Right lobe of liver (tissue), 6 donors: ENCODE results near the gene NUBP2. TPM values are rescaled to one million over a fixed set of nuclear protein-coding genes. Genes with fewer than 3 reads are reported as not detected.

Experiments
- ATAC-seq, 4 donors: fragments of 200-7000 bp; cut with Tn5 transposase; one replicate each; pipeline ENCODE4 v1.9.1; 2020; ENCODE audit warnings: mild to moderate bottlenecking in 4 of 4, moderate library complexity in 4 of 4
- DNase-seq, 3 donors: peaks; one replicate each; pipeline ENCODE4 v3.0.0-alpha.2; 2020
- H3K27ac ChIP-seq, 3 donors: fragments of 200-600 bp; one replicate each; pipeline ENCODE4 v1.8.0; 2022
- H3K27me3 ChIP-seq, 2 donors: fragments of 200-600 bp; one replicate each; pipeline ENCODE4 v1.8.0; 2022
- H3K36me3 ChIP-seq, 4 donors: fragments of 200-600 bp; sonication (generic) in 1 of 4; one replicate each; pipeline versions ENCODE4 v1.5.1 to v1.8.0; 2017 to 2022; ENCODE audit warnings: control low read depth in 1 of 4
- H3K4me1 ChIP-seq, 4 donors: fragments of 200-600 bp; sonication (generic) in 1 of 4; one replicate each; pipeline versions ENCODE4 v1.5.1 to v1.8.0; 2017 to 2022; ENCODE audit warnings: control low read depth in 1 of 4
- H3K4me3 ChIP-seq, 3 donors: fragments of 200-600 bp; one replicate each; pipeline ENCODE4 v1.8.0; 2022
- H3K9me3 ChIP-seq, 4 donors: fragments of 200-600 bp; sonication (generic) in 1 of 4; one replicate each; pipeline versions ENCODE4 v1.5.1 to v1.8.0; 2017 to 2022; ENCODE audit warnings: control low read depth in 1 of 4
- CTCF ChIP-seq, 4 donors: fragments of 200-600 bp in 3 of 4; fragments of 450-650 bp in 1 of 4; IDR thresholded peaks; one replicate each; pipeline versions ENCODE4 v1.5.1 to v1.8.0; 2016 to 2022; ENCODE audit warnings: antibody characterized with exemption in 4 of 4, mild to moderate bottlenecking in 2 of 4
- POLR2A ChIP-seq: fragments of 450-650 bp; IDR thresholded peaks from one replicate; pipeline ENCODE4 v1.6.1; 2017; ENCODE audit warnings: antibody characterized with exemption, mild to moderate bottlenecking
- WGBS: methylation state at CpG from one replicate; pipeline ENCODE4 v1.1.6; 2018; ENCODE audit warnings: low coverage, low lambda C conversion rate; ENCODE audit not compliant: insufficient coverage; ENCODE audit errors: missing lambda C conversion rate; 5-methylcytosine and 5-hydroxymethylcytosine counted together
- intact Hi-C, 2 donors: fragments of 100-400 bp; cut with DNase I; formaldehyde crosslinking; loops; one replicate each; pipeline versions ENCODE4 v1.11.2 to v1.14.1; 2022
- total RNA-seq, 6 experiments: library from RNA; depleted of rRNA in 2 of 6; stranded (reverse); fragments of >200 nt in 2 of 6; fragmentation: NEBNext Ultra II Directional in 3 of 6; extraction: Animal tissue kit (Norgen Biotek cat#: 25700) in 3 of 6; gene quantifications; one replicate each; pipeline versions ENCODE4 v1.1.0 to v1.2.4, GENCODE V29; 2016 to 2023
- donor health status: DM: no; HTN: yes; CAD: no.
- donor health status: DM: no; HTN: no; CAD: no.
- donor health status: DM: no; HTN: no; CAD: no.
- donor health status: DM: no; HTN: yes; CAD: no.
- donor health status: DM: no; HTN: yes; CAD: no.

The NUBP2 gene
- total RNA-seq, 6 experiments from 2014 or later, result 21.1 to 90.3 (median 32.6) TPM

DNA sequence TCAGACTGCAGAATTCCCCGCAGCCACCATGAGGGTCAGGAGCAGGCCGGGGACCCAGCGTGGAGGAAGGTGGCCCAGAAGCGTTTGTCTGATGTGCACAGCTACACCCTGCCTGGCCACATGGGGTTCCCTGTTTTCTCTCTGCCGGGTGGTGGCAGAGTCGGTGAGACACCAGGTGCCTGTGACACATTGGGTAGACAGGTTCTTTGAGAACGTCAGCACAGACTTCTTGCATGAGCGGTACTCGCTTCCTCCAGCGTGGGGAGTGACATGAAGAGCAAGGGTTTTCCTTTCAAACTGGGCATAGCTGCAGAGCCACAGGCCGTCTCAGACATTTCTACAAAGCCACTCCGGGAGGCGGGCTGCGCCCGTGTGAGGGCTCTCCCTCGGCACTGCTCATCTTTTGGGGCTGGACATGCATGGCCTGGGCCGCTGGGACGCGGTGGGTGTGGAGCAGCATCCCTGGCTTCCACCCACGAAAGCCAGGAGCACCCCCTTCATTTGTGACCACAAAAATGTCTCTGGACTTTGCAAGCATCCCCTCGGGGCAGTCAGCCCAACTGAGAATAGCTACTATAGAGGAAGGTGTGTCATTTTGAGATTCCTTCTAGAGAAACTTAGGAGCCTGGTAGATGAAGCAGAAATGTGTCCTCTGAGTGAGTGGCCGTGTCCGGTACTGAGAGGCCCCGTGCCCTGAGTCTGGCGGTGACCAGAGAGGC is 37.4 kb upstream of the NUBP2 start:
- intact Hi-C loops, result no loop called here
- H3K36me3 ChIP-seq, result peaks cover 0 to 42% (median 14%) of the 10 kb centered on the region in 4 donors
- ATAC-seq (no peak), DNase-seq (no peak)
- no peaks in the 10 kb centered on the region for H3K27me3 ChIP-seq
- H3K9me3 ChIP-seq, result no peaks in the 10 kb centered on the region
- H3K4me3 ChIP-seq, result no peak overlapping the region
- TF ChIP-seq POLR2A (no peak), CTCF (IDR thresholded peaks at IDR 0.05) (no peak)
- no peaks in the 10 kb centered on the region for H3K4me1 ChIP-seq
- no peak overlapping the region for H3K27ac ChIP-seq
- 94% methylated on average over 10 of the region's 25 CpGs for WGBS

GRCh38 chr16:1745900-1746692 is 36.7 kb upstream of the NUBP2 start:
- Histone ChIP-seq H3K27ac (no peak overlapping the region), H3K4me3 (no peak overlapping the region), H3K27me3 (no peaks in the 10 kb centered on the region), H3K4me1 (no peaks in the 10 kb centered on the region), H3K9me3 (no peaks in the 10 kb centered on the region), H3K36me3 (peaks cover 0 to 46% (median 14%) of the 10 kb centered on the region in 4 donors)
- DNase-seq (no peak), ATAC-seq (no peak)
- intact Hi-C loops, result no loop called here
- no peak for TF ChIP-seq CTCF (IDR thresholded peaks at IDR 0.05)
- TF ChIP-seq POLR2A, result no peak
- WGBS, result 85% methylated on average over 11 of the region's 29 CpGs

DNA sequence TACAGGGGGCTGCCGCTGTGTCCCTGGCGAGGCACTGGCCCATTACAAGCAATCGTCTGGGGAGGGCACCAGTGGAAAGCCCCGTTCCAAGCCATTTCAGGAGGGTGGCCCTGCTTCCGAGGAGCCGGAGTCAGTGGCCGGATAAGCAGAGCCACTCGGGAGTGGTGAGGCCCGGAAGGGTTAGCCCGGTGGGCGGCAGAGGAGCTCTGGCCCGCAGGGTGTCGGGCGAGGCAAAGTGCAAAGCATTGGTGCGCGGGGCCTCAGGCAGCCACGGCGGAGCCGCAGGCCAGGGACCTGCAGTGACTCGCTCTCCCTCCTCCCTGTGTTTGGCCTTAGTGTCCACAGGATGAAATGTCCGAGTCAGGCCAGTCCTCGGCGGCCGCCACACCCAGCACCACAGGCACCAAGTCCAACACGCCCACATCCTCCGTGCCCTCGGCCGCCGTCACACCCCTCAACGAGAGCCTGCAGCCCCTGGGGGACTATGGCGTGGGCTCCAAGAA is 36.0 kb upstream of the NUBP2 start:
- WGBS, result 91% methylated on average over 8 of the region's 31 CpGs

GRCh38 chr16:1747934-1748333 is 34.8 kb upstream of the NUBP2 start:
- TF ChIP-seq POLR2A (no peak), CTCF (IDR thresholded peaks at IDR 0.05) (no peak)
- Histone ChIP-seq H3K9me3 (no peaks in the 10 kb centered on the region), H3K36me3 (peaks cover 0 to 46% (median 16%) of the 10 kb centered on the region in 4 donors), H3K4me3 (no peak overlapping the region), H3K27ac (no peak overlapping the region), H3K27me3 (no peaks in the 10 kb centered on the region), H3K4me1 (no peaks in the 10 kb centered on the region)
- WGBS, result 92% methylated on average over 2 of the region's 11 CpGs
- DNase-seq (peak in 2 of 3 donors; percentile 29 to 40), ATAC-seq (no peak)
- intact Hi-C loops, result no loop called here

More for the DNA sequence above, 36.0 kb upstream of the NUBP2 start:
- TF ChIP-seq POLR2A, result no peak
- no peak for TF ChIP-seq CTCF (IDR thresholded peaks at IDR 0.05)
- no peaks in the 10 kb centered on the region for H3K27me3 ChIP-seq
- no peak overlapping the region for H3K27ac ChIP-seq
- ATAC-seq (no peak), DNase-seq (peak in 1 of 3 donors; percentile 35)
- no peaks in the 10 kb centered on the region for H3K9me3 ChIP-seq
- no peaks in the 10 kb centered on the region for H3K4me1 ChIP-seq
- no peak overlapping the region for H3K4me3 ChIP-seq
- H3K36me3 ChIP-seq, result peaks cover 0 to 46% (median 14%) of the 10 kb centered on the region in 4 donors
- intact Hi-C loops, result no loop called here
